Measurements from ENCODE around the gene B4GALT5. TPM values are rescaled to one million over a fixed set of nuclear protein-coding genes. Genes with fewer than 3 reads are reported as not detected.

B4GALT5 gene
- polyA plus RNA-seq, 1 of the 3 experiments (the other 2 are of a cell fraction), result 35.1 TPM

GRCh38 chr20:49635866-49636265 is 77.8 kb downstream of the B4GALT5 start (continued):
- TF ChIP-seq EZH2phosphoT487 (IDR thresholded peaks at IDR 0.05; ENCODE audit: borderline replicate concordance, low read depth), result no peak
- no peak for TF ChIP-seq MEF2A (IDR thresholded peaks at IDR 0.05; ENCODE audit: borderline replicate concordance, low read depth)
- no peak for TF ChIP-seq FOXJ3 (CRISPR knock-in tag; IDR thresholded peaks at IDR 0.05)
- no peak for TF ChIP-seq POLR2AphosphoS5 (IDR thresholded peaks at IDR 0.05; ENCODE audit: low read depth, low read length)
- no peak for TF ChIP-seq SMC3 (IDR thresholded peaks at IDR 0.05; ENCODE audit: low read depth, low read length)
- no peak for TF ChIP-seq USF2 (IDR thresholded peaks at IDR 0.05; ENCODE audit: borderline replicate concordance, low read depth, low read length)
- no peak for TF ChIP-seq ELF1 (IDR thresholded peaks at IDR 0.05)
- TF ChIP-seq RAD21 (IDR thresholded peaks at IDR 0.05; ENCODE audit: low read length), result no peak
- TF ChIP-seq JUND (IDR thresholded peaks at IDR 0.05), result no peak
- no peak for TF ChIP-seq FOSL2 (IDR thresholded peaks at IDR 0.05; ENCODE audit: borderline replicate concordance, low read depth)
- TF ChIP-seq PBX3 (IDR thresholded peaks at IDR 0.05), result no peak
- TF ChIP-seq ZBTB33 (IDR thresholded peaks at IDR 0.05; ENCODE audit: borderline replicate concordance, low read depth), result no peak
- no peak for TF ChIP-seq USF1 (IDR thresholded peaks at IDR 0.05; ENCODE audit: borderline replicate concordance, low read depth)

- Histone ChIP-seq H3K27ac (ENCODE audit: low read depth in 2 of 2, low read length in 1 of 2) (no peak overlapping the region), H3K27me3 (ENCODE audit: insufficient read depth) (no peaks in the 10 kb centered on the region), H3K9ac (no peak overlapping the region), H3K4me2 (no peak overlapping the region), H2AFZ (ENCODE audit: low read depth) (no peak overlapping the region), H3K36me3 (replicated peaks in 1 of 2; ENCODE audit: control insufficient read depth in 1 of 2, insufficient read depth in 2 of 2, low read length in 1 of 2) (peaks cover 28 to 38% of the 10 kb centered on the region in 2 experiments), H3K4me1 (ENCODE audit: control insufficient read depth in 1 of 2, insufficient read depth in 2 of 2, low read depth in 1 of 2, low read length in 1 of 2) (peaks cover 0 to 18% of the 10 kb centered on the region in 2 experiments; a peak in 1 of 4 replicates), H3K9me3 (no peaks in the 10 kb centered on the region), H3F3A (replicated peaks; ENCODE audit: insufficient read depth) (no peaks in the 10 kb centered on the region), H3K4me3 (ENCODE audit: low read depth in 2 of 2, low read length in 1 of 2) (no peak overlapping the region), H4K20me1 (ENCODE audit: insufficient read depth) (no peaks in the 10 kb centered on the region), H3K9me2 (no peaks in the 10 kb centered on the region), H3K79me2 (ENCODE audit: insufficient read depth) (no peaks in the 10 kb centered on the region)
- ChIA-PET CTCF (interaction anchor here (1.1 to 1.5 kb wide), 5 partner anchors 25 to 253 kb away, joined by 3 to 5 read pairs (median 4); no protein-coding TSS in a partner anchor), POLR2A (no interaction called here)
- WGBS (ENCODE audit: low lambda C conversion rate), result 76% methylated on average over 16 of the region's 16 CpGs
- peak; percentile 49 for DNase-seq
- TF ChIP-seq EP300 (IDR thresholded peaks at IDR 0.05; ENCODE audit: borderline replicate concordance in 1 of 2, low read depth in 1 of 2, low read length in 1 of 2) (no peak), IRF3 (IDR thresholded peaks at IDR 0.05; ENCODE audit: low read depth, low read length) (no peak), CTCF (IDR thresholded peaks at IDR 0.05) (no peak), CHD2 (IDR thresholded peaks at IDR 0.05; ENCODE audit: low read length, partially characterized antibody) (no peak), SIN3A (IDR thresholded peaks at IDR 0.05; ENCODE audit: borderline replicate concordance, low read depth, low read length) (no peak), USF1 (IDR thresholded peaks at IDR 0.05; ENCODE audit: borderline replicate concordance, low read depth) (no peak), FOXJ3 (CRISPR knock-in tag; IDR thresholded peaks at IDR 0.05) (no peak), JUND (IDR thresholded peaks at IDR 0.05) (no peak), RCOR1 (IDR thresholded peaks at IDR 0.05; ENCODE audit: low read length) (no peak), GATA2 (CRISPR knock-in tag; IDR thresholded peaks at IDR 0.05) (no peak), EZH2phosphoT487 (IDR thresholded peaks at IDR 0.05; ENCODE audit: borderline replicate concordance, low read depth) (no peak), NFIC (IDR thresholded peaks at IDR 0.05; ENCODE audit: borderline replicate concordance) (no peak)
Observed at GRCh38 chr20:49635166-49635565, 78.5 kb downstream of the B4GALT5 start.

All from SK-N-SH (cell line).